ENCODE data around the gene RBM33.
A peak's percentile ranks its signal among the peaks of the same experiment; 100 is the strongest.

RBM33 gene

GRCh38 chr7:155796381-155797261 is 152.2 kb downstream of the RBM33 start:
- TF ChIP-seq CTCF (IDR thresholded peaks at IDR 0.05; ENCODE audit: low read depth, low read length, missing control alignments): peak; percentile 75
- in situ Hi-C loops (cut with HindIII; ENCODE audit: low pct_ligation_motif_present, low sequenced_read_pairs): no loop called here
- DNase-seq: peak; percentile 18
- Histone ChIP-seq H3K36me3 (replicated peaks) (no peaks in the 10 kb centered on the region), H3K27me3 (replicated peaks) (no peaks in the 10 kb centered on the region), H3K27ac (no peak overlapping the region), H3K4me3 (ENCODE audit: low read depth, low read length) (no peak overlapping the region)

GRCh38 chr7:155797262-155798250 is 153.1 kb downstream of the RBM33 start:
- Histone ChIP-seq H3K4me3 (ENCODE audit: low read depth, low read length) (no peak overlapping the region), H3K27me3 (replicated peaks) (peaks cover 2% of the 10 kb centered on the region), H3K27ac (no peak overlapping the region), H3K36me3 (replicated peaks) (no peaks in the 10 kb centered on the region)
- in situ Hi-C loops (cut with HindIII; ENCODE audit: low pct_ligation_motif_present, low sequenced_read_pairs): no loop called here
- no peak for TF ChIP-seq CTCF (IDR thresholded peaks at IDR 0.05; ENCODE audit: low read depth, low read length, missing control alignments)
- DNase-seq: no peak

GRCh38 chr7:155798673-155799439 is 154.4 kb downstream of the RBM33 start:
- in situ Hi-C loops (cut with HindIII; ENCODE audit: low pct_ligation_motif_present, low sequenced_read_pairs): no loop called here
- H3K27me3 ChIP-seq (replicated peaks): peaks cover 13% of the 10 kb centered on the region

GRCh38 chr7:155799514-155799913 is 155.1 kb downstream of the RBM33 start:
- TF ChIP-seq CTCF (IDR thresholded peaks at IDR 0.05; ENCODE audit: low read depth, low read length, missing control alignments): no peak
- DNase-seq: no peak
- Histone ChIP-seq H3K36me3 (replicated peaks) (no peaks in the 10 kb centered on the region), H3K4me3 (ENCODE audit: low read depth, low read length) (no peak overlapping the region), H3K27me3 (replicated peaks) (peaks cover 14% of the 10 kb centered on the region), H3K27ac (no peak overlapping the region)
- in situ Hi-C loops (cut with HindIII; ENCODE audit: low pct_ligation_motif_present, low sequenced_read_pairs): no loop called here

More at GRCh38 chr7:155798673-155799439, 154.4 kb downstream of the RBM33 start:
- TF ChIP-seq CTCF (IDR thresholded peaks at IDR 0.05; ENCODE audit: low read depth, low read length, missing control alignments): no peak
- Histone ChIP-seq H3K36me3 (replicated peaks) (no peaks in the 10 kb centered on the region), H3K27ac (no peak overlapping the region), H3K4me3 (ENCODE audit: low read depth, low read length) (no peak overlapping the region)
- DNase-seq: no peak

- Histone ChIP-seq H3K27ac (no peak overlapping the region), H3K27me3 (replicated peaks) (peaks cover 14% of the 10 kb centered on the region), H3K4me3 (ENCODE audit: low read depth, low read length) (no peak overlapping the region), H3K36me3 (replicated peaks) (no peaks in the 10 kb centered on the region)
- TF ChIP-seq CTCF (IDR thresholded peaks at IDR 0.05; ENCODE audit: low read depth, low read length, missing control alignments): no peak
- DNase-seq: no peak
- in situ Hi-C loops (cut with HindIII; ENCODE audit: low pct_ligation_motif_present, low sequenced_read_pairs): no loop called here
Measured at GRCh38 chr7:155800301-155800700, 155.8 kb downstream of the RBM33 start.
